IMR-90 (cell line): Measurements from ENCODE around the gene GDPD2. TPM values are rescaled to one million over a fixed set of nuclear protein-coding genes. Genes with fewer than 3 reads are reported as not detected.

Experiments
- ATAC-seq: fragments of 200-7000 bp; cut with Tn5 transposase; 2 replicates; pipeline ENCODE4 v1.9.1; 2020; ENCODE audit warnings: low read depth, mild to moderate bottlenecking, moderate library complexity
- BruUV-seq: library from RNA; stranded (reverse); fragments of 400-500 nt; replicated peaks from 2 replicates; lab custom pipeline; 2021; lab: Mats Ljungman, UMichigan
- CTCF ChIA-PET: fragments of 300-600 bp; formaldehyde crosslinking; extraction: SDS; loops from one replicate; lab custom pipeline; 2021; ENCODE audit warnings: antibody characterized with exemption; lab: Yijun Ruan, JAX
- POLR2A ChIA-PET: fragments of 300-600 bp; sonication (Branson Sonifier 250); formaldehyde crosslinking; loops from one replicate; lab custom pipeline; 2022; ENCODE audit warnings: antibody characterized with exemption; ENCODE audit not compliant: unreplicated experiment; lab: Charles Lee
- DNase-seq: peaks from one replicate; pipeline ENCODE4 v3.0.0; 2013
- H2AFZ ChIP-seq: replicated peaks from 2 replicates; pipeline ENCODE3; 2013; ENCODE audit warnings: low read length, mild to moderate bottlenecking; ENCODE audit not compliant: poor library complexity
- H2AK5ac ChIP-seq: 2 replicates; pipeline ENCODE4 v1.6.1; 2013; ENCODE audit warnings: low read depth, low read length, inconsistent platforms
- H2AK9ac ChIP-seq: replicated peaks from 2 replicates; pipeline ENCODE3; 2013; ENCODE audit warnings: mild to moderate bottlenecking, low read depth, low read length, moderate library complexity; ENCODE audit not compliant: poor library complexity
- H2BK120ac ChIP-seq: 2 replicates; pipeline ENCODE4 v1.6.1; 2013; ENCODE audit warnings: low read depth, low read length, inconsistent platforms
- H2BK15ac ChIP-seq: 3 replicates; pipeline ENCODE4 v1.6.1; 2013; ENCODE audit warnings: low read depth, low read length, inconsistent platforms
- H2BK20ac ChIP-seq: 2 replicates; pipeline ENCODE4 v1.6.1; 2013; ENCODE audit warnings: low read depth, mild to moderate bottlenecking, inconsistent platforms, low read length, moderate library complexity
- H2BK5ac ChIP-seq: 2 replicates; pipeline ENCODE4 v1.6.1; 2013; ENCODE audit warnings: mild to moderate bottlenecking, low read depth, low read length, inconsistent platforms; ENCODE audit not compliant: poor library complexity, severe bottlenecking
- H3K14ac ChIP-seq: replicated peaks from 2 replicates; pipeline ENCODE4 v1.6.1; 2013; ENCODE audit warnings: low read depth, low read length, inconsistent platforms
- H3K18ac ChIP-seq: 2 replicates; pipeline ENCODE4 v1.6.1; 2013; ENCODE audit warnings: low read depth, low read length, control low read depth
- H3K23ac ChIP-seq: 2 replicates; pipeline ENCODE4 v1.6.1; 2013; ENCODE audit warnings: low read depth, low read length, inconsistent platforms
- H3K27ac ChIP-seq: 2 replicates; pipeline ENCODE4 v1.5.1; 2013; ENCODE audit warnings: mild to moderate bottlenecking, control low read depth, low read length; ENCODE audit not compliant: insufficient read depth
- H3K27me3 ChIP-seq: 2 replicates; pipeline ENCODE4 v1.6.1; 2013; ENCODE audit warnings: low read length; ENCODE audit not compliant: control insufficient read depth, insufficient read depth
- H3K36me3 ChIP-seq: 2 replicates; pipeline ENCODE4 v1.6.1; 2013; ENCODE audit warnings: low read length, mixed read lengths; ENCODE audit not compliant: control insufficient read depth, insufficient read depth
- H3K4ac ChIP-seq: 2 replicates; pipeline ENCODE4 v1.6.1; 2013; ENCODE audit warnings: low read depth, low read length, inconsistent platforms
- H3K4me1 ChIP-seq: 2 replicates; pipeline ENCODE4 v1.6.1; 2013; ENCODE audit warnings: low read length, mixed read lengths; ENCODE audit not compliant: control insufficient read depth, insufficient read depth
- H3K4me2 ChIP-seq: 2 replicates; pipeline ENCODE4 v1.6.1; 2013; ENCODE audit warnings: low read depth, mild to moderate bottlenecking, control low read depth, low read length, moderate library complexity
- H3K4me3 ChIP-seq: 2 replicates; pipeline ENCODE4 v1.5.1; 2013; ENCODE audit warnings: low read depth, mild to moderate bottlenecking, control low read depth, low read length, moderate library complexity; ENCODE audit not compliant: insufficient read depth
- H3K56ac ChIP-seq: 2 replicates; pipeline ENCODE4 v1.6.1; 2013; ENCODE audit warnings: low read length, inconsistent platforms; ENCODE audit not compliant: insufficient read depth; ENCODE audit errors: extremely low read depth
- H3K79me1 ChIP-seq, 2 experiments: 2 replicates each; pipeline ENCODE4 v1.6.1; 2013; ENCODE audit warnings: low read length in 2 of 2, inconsistent platforms in 1 of 2, low read depth in 1 of 2
- H3K9ac ChIP-seq: 2 replicates; pipeline ENCODE4 v1.6.1; 2013; ENCODE audit warnings: low read depth, low read length, control low read depth
- H3K9me1 ChIP-seq: 2 replicates; pipeline ENCODE4 v1.6.1; 2013; ENCODE audit warnings: low read length, inconsistent platforms; ENCODE audit not compliant: insufficient read depth
- H3K9me3 ChIP-seq: 2 replicates; pipeline ENCODE4 v1.6.1; 2013; ENCODE audit warnings: low read length; ENCODE audit not compliant: control insufficient read depth, insufficient read depth
- H4K20me1 ChIP-seq: 2 replicates; pipeline ENCODE4 v1.6.1; 2013; ENCODE audit warnings: low read length, inconsistent platforms; ENCODE audit not compliant: insufficient read depth
- H4K5ac ChIP-seq: 2 replicates; pipeline ENCODE4 v1.6.1; 2013; ENCODE audit warnings: mild to moderate bottlenecking, low read depth, low read length, control low read depth
- H4K8ac ChIP-seq, 2 experiments: 2 replicates each; pipeline ENCODE4 v1.6.1; 2013; ENCODE audit warnings: low read depth in 2 of 2, low read length in 2 of 2, control low read depth in 1 of 2, inconsistent platforms in 1 of 2
- H4K91ac ChIP-seq: 2 replicates; pipeline ENCODE4 v1.6.1; 2013; ENCODE audit warnings: low read depth, low read length, inconsistent platforms; ENCODE audit not compliant: insufficient read depth
- BHLHE40 ChIP-seq: fragments of 150-350 bp; IDR thresholded peaks from 2 replicates; pipeline ENCODE4 v1.6.1; 2016; ENCODE audit warnings: mild to moderate bottlenecking, low read depth, low read length
- CEBPB ChIP-seq: IDR thresholded peaks from 2 replicates; pipeline ENCODE4 v1.6.1; 2012; ENCODE audit warnings: low read depth, low read length, improper control_type of control experiment
- CHD1 ChIP-seq: IDR thresholded peaks from 2 replicates; pipeline ENCODE4 v1.6.1; 2012; ENCODE audit warnings: low read depth, low read length, improper control_type of control experiment
- CTCF ChIP-seq: conservative IDR thresholded peaks from 2 replicates; pipeline ENCODE4 v1.5.1; 2012; ENCODE audit warnings: mild to moderate bottlenecking, low read depth, low read length, improper control_type of control experiment
- ELK1 ChIP-seq: fragments of 150-350 bp; IDR thresholded peaks from 2 replicates; pipeline ENCODE4 v1.6.1; 2016; ENCODE audit warnings: low read depth, mild to moderate bottlenecking, low read length, moderate library complexity, borderline replicate concordance
- FOS ChIP-seq: fragments of 150-350 bp; IDR thresholded peaks from 2 replicates; pipeline ENCODE4 v1.6.1; 2016; ENCODE audit warnings: low read depth, low read length
- MAFK ChIP-seq: IDR thresholded peaks from 2 replicates; pipeline ENCODE4 v1.6.1; 2012; ENCODE audit warnings: low read depth, low read length, improper control_type of control experiment
- MAZ ChIP-seq: IDR thresholded peaks from 2 replicates; pipeline ENCODE4 v1.6.1; 2012; ENCODE audit warnings: low read depth, mild to moderate bottlenecking, low read length, improper control_type of control experiment, moderate library complexity, borderline replicate concordance
- MXI1 ChIP-seq: IDR thresholded peaks from 2 replicates; pipeline ENCODE4 v1.6.1; 2012; ENCODE audit warnings: low read depth, mild to moderate bottlenecking, low read length, moderate library complexity, borderline replicate concordance
- NFE2L2 ChIP-seq: fragments of 150-350 bp; IDR thresholded peaks from 2 replicates; pipeline ENCODE4 v1.6.1; 2016; ENCODE audit warnings: low read depth, mild to moderate bottlenecking, low read length
- POLR2A ChIP-seq: IDR thresholded peaks from 2 replicates; pipeline ENCODE4 v1.6.1; 2012; ENCODE audit warnings: mild to moderate bottlenecking, low read depth, low read length
- RAD21 ChIP-seq: IDR thresholded peaks from 2 replicates; pipeline ENCODE4 v1.6.1; 2012; ENCODE audit warnings: low read length, improper control_type of control experiment
- RCOR1 ChIP-seq: IDR thresholded peaks from 2 replicates; pipeline ENCODE4 v1.6.1; 2012; ENCODE audit warnings: mild to moderate bottlenecking, low read length, improper control_type of control experiment; ENCODE audit not compliant: insufficient replicate concordance
- RFX5 ChIP-seq: IDR thresholded peaks from 2 replicates; pipeline ENCODE4 v1.8.0; 2012; ENCODE audit warnings: low read depth, mild to moderate bottlenecking, low read length, moderate library complexity
- SMC3 ChIP-seq: fragments of 150-350 bp; IDR thresholded peaks from 2 replicates; pipeline ENCODE4 v1.6.1; 2016; ENCODE audit warnings: low read depth, mild to moderate bottlenecking, antibody characterized with exemption, low read length, moderate library complexity
- USF2 ChIP-seq: fragments of 150-350 bp; IDR thresholded peaks from 2 replicates; pipeline ENCODE4 v1.6.1; 2017; ENCODE audit warnings: mild to moderate bottlenecking, antibody characterized with exemption, low read length, low read depth
- WGBS, 2 experiments: methylation state at CpG; one replicate each; pipeline versions ENCODE4 v1.1.5 to v1.1.7; 2013; ENCODE audit warnings: missing lambda C conversion rate in 2 of 2; ENCODE audit not compliant: insufficient read length in 1 of 2; ENCODE audit errors: extremely low coverage in 2 of 2; 5-methylcytosine and 5-hydroxymethylcytosine counted together
- dilution Hi-C: fragments of 300-500 bp; cut with HindIII; formaldehyde crosslinking; loops from one replicate; pipeline ENCODE4 v1.14.3; 2018; ENCODE audit warnings: low sequenced_read_pairs; ENCODE audit not compliant: unreplicated experiment
- in situ Hi-C: fragments of 300-500 bp; cut with MboI; formaldehyde crosslinking; loops from 3 replicates; pipeline ENCODE4 v1.14.3; 2019; ENCODE audit warnings: low sequenced_read_pairs, inconsistent platforms, mixed read lengths
- intact Hi-C: fragments of 100-400 bp; cut with micrococcal nuclease; formaldehyde crosslinking; loops from 2 replicates; pipeline ENCODE4 v1.10.0; 2022
- polyA plus RNA-seq, 3 experiments: library from polyadenylated mRNA; depleted of rRNA; stranded (reverse); fragments of >200 nt; gene quantifications; 2 replicates each; pipeline ENCODE4 v1.2.3, GENCODE V29; 2012; ENCODE audit warnings: low replicate concordance in 1 of 3
- total RNA-seq: library from RNA; depleted of rRNA; stranded (reverse); fragments of >200 nt; gene quantifications from 2 replicates; pipeline ENCODE4 v1.2.3, GENCODE V29; 2012

GDPD2 gene
- total and polyA plus RNA-seq, 2 of the 4 experiments (the other 2 are of a cell fraction): not detected

- no peak overlapping the region for H2AK5ac ChIP-seq
- H4K20me1 ChIP-seq: no peaks in the 10 kb centered on the region
- no peak overlapping the region for H4K8ac ChIP-seq
- H2BK15ac ChIP-seq: no peak overlapping the region
- no peak overlapping the region for H2BK20ac ChIP-seq
- H4K5ac ChIP-seq: no peak overlapping the region
- H3K23ac ChIP-seq: no peak overlapping the region
- H3K4ac ChIP-seq: no peak overlapping the region
- H3K14ac ChIP-seq: no peak overlapping the region
- dilution Hi-C loops (no loop called here), intact Hi-C loops (no loop called here), in situ Hi-C loops (no loop called here)
- WGBS, 2 experiments: no CpG with 5 or more reads among the region's 1 CpG
- H3K4me3 ChIP-seq: no peak overlapping the region
- H3K9ac ChIP-seq: no peak overlapping the region
- no peak overlapping the region for H2BK5ac ChIP-seq
- H3K36me3 ChIP-seq: no peaks in the 10 kb centered on the region
- no peak overlapping the region for H3K4me2 ChIP-seq
- ATAC-seq: no peak
- TF ChIP-seq MAFK (no peak), CHD1 (no peak), RAD21 (no peak), BHLHE40 (no peak), CTCF (no peak), RCOR1 (no peak), POLR2A (no peak), SMC3 (no peak), MXI1 (no peak), RFX5 (no peak), FOS (no peak), CEBPB (no peak), NFE2L2 (no peak), USF2 (no peak), MAZ (no peak), ELK1 (no peak)
- no peak overlapping the region for H2AK9ac ChIP-seq
- no peak overlapping the region for H4K91ac ChIP-seq
- ChIA-PET POLR2A (no interaction called here), CTCF (no interaction called here)
- no peak overlapping the region for H3K18ac ChIP-seq
- no peak overlapping the region for H3K27ac ChIP-seq
- H3K27me3 ChIP-seq: no peaks in the 10 kb centered on the region
- no peak overlapping the region for H2AFZ ChIP-seq
- no peaks in the 10 kb centered on the region for H3K4me1 ChIP-seq
- no peak overlapping the region for H3K56ac ChIP-seq
- no peaks in the 10 kb centered on the region for H3K9me3 ChIP-seq
- no TSS peak for BruUV-seq
- H2BK120ac ChIP-seq: no peak overlapping the region
- no peak for DNase-seq
- peaks cover 0 to 6% of the 10 kb centered on the region in 2 experiments; a peak in 1 of 4 replicates for H3K79me1 ChIP-seq
- H3K9me1 ChIP-seq: no peaks in the 10 kb centered on the region; the same call in 1 of the 2 replicates
Observed at GRCh38 chrX:70468709-70469108, 45.6 kb downstream of the GDPD2 start.
